GM21360 (cell line): ENCODE measurements around the gene DRD2.

Experiments used
- ATAC-seq: cut with Tn5 transposase; IDR thresholded peaks from one replicate; pipeline ENCODE4 v1.9.1; 2021; ENCODE audit warnings: mild to moderate bottlenecking, moderate library complexity; ENCODE audit not compliant: unreplicated experiment

DRD2 gene

GRCh38 chr11:113447621-113448315 lies 27.4 kb downstream of the DRD2 start:
- no peak for ATAC-seq

DNA sequence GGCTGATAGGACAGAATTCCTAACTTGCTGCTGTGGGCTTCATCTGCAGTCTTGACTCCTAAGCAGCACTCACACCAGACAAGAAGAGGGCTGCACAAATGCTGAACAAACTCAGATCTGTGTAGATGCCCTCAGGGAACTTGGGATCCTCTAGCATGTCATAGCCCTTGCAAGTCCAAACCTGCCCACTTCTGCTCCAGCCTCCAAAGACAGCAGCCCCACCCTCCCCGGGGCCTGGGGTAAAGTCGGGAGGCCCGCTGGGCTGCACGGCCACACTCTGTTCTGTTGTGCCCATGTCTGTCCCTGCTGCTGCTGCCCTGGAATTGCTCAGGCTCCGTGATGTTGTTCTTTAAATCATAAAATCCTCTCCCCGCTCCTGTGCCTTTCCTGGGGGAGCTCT lies 28.3 kb downstream of the DRD2 start:
- ATAC-seq, result no peak

DNA sequence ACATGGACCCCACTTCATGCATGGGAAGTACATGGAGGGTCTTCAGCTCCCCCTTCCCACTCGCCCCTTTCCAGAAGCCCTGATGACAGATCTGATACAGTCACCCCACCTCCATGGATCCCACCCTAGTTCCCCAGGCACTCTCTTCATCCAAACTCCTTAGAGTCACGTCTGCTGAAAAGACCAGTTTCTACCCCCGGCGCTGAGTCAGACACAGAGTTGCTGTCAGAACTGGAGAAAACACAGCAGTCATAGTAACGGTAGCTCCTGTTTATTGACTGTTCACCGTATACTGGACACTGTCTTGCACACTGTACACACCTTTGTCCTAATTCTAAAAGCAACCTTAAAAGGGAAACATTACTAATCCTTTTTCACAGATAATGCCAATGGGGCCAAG lies 29.1 kb downstream of the DRD2 start:
- ATAC-seq, result peak; percentile 73

DNA sequence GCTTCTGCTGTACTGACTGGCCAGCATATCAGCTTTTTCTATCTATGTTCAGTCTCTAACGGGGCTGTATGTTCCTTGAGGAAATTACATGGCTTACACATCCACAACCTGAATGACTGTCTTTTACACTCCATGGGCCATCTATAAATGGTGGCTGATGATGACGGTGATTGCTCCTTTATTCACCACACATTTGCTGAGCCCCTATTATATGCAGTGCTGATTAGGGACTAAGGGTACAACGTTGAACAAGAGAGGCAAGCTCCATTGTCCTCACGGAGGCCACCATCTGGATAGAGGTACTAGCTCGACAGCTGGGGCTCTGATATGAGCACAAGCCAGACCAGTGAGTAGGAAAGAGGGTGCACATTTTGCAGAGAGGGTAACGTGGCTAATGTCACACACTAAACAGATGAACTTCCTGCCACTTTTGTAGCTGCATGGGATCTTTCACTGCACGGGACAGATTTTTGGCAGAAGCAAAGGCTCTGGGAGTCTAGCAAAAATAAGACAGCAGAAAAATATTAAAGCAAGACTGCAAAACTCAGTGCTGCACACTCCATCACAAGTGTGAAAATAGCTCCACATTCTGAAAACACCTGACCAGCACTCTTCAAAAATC lies 30.6 kb downstream of the DRD2 start:
- ATAC-seq, result no peak

DNA sequence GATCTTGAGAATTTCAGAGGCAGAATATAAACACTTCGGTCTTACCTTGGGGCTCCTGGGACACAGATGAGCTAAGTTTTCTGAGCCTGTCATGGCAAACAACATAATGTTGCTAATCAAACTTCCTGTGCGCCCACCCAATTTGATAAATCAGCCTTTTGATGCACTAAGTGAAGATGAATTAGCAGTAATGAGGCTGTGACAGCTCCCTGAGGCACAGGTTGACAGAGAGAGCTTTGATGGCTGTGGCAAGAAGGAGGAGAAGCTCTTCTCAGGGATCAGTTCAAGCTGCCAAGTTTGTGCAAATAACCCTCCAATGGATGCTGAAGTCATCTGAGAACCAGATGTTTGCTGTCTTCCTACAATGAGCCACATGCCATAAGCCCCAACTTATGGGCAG lies 34.4 kb downstream of the DRD2 start:
- ATAC-seq, result no peak

GRCh38 chr11:113436672-113437252 lies 38.4 kb downstream of the DRD2 start:
- ATAC-seq, result no peak

DNA sequence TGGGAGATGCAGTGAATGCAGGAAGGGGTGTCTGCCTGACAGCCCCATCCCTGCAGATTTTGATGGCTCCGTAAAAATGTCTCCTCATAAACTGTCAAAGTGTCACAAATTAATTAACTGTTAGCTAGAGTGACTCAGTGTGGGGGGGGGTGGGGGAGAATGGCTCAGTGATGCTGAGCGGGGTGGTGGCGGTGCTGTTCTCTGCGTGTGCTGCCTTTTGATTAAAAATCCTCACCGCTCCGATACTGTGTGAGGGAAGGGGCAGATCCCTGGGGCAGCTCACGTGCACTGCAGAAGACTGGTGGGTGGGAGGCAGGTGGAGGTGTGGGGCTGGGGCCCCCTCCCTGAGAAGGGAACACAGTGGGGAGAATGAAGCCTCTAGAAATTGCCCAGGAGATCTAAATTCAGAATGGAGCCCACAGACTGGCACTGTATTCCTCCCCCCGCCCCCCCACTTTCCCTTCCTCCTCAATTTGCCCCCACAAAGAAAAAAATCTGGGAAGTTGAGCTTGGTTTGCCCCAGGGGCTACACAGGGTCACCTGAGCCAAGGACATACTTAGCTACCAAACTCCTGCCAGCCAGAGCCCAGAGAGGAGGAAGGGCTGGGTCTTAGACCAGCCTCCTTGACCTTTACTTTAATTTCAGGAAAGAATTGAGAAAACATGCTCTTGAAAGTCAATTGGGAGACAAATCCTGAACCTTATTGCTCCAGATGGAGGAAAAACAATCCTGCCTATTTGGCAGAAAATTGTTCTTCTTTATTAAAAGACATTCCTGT lies 39.8 kb downstream of the DRD2 start:
- ATAC-seq, result no peak

DNA sequence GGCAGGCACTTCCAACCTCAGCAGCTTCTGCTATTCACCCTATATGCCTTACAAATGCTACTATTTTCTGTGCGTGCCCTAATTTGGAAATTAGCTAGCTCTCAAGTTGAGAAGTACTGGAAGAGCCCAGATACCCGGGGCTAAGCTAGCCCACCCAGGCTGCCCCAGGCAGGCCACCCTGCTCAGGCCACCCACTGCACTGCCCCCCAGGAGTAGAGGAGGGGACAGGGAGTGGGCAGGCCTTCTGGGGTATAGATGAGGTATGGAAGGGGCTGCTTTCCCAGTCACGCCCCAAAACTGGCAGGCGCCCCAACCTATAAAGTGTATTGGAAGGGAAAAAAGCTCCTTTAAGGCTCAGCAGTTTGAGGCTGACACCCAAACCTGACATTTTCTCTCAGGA lies 43.5 kb downstream of the DRD2 start:
- no peak for ATAC-seq

DNA sequence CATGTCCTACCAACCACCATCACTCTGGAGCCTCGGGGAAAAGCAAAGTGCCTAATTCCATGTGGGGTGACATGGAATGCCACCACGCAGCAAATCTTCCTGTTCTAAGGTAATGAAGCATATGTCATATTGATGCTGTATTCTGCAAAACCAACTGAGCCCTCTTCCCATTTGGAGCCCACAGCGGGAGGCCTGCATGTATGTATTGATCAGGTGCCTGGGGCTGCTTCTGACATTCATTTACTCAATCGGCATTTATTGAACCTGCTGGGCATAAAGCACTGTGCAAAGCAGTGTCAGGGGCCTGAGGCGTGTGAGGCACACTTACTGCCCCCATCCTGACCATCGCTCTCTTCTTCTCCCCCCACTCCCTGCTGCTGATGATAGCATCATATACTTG lies 48.5 kb downstream of the DRD2 start:
- no peak for ATAC-seq

DNA sequence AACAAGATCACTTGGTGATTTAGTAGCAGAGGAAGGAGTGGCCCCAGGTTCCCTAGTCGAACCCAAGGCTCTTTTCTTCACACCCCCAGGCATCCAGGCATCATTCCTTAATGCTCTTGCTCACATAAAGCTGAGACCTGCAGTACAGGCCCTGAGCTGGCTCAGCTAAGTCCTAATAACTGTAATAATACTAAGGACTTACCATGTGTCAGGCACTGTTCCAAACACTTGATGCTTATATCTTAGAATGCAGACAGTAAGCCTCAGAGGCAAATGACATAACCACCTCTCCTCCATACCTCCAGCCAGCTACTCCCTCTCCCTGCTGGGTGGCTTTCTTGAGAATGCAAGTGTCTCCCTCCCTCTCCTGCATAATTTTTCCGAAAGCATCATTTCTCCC lies 54.4 kb downstream of the DRD2 start:
- no peak for ATAC-seq

GRCh38 chr11:113419454-113420003 lies 55.7 kb downstream of the DRD2 start:
- ATAC-seq, result no peak

GRCh38 chr11:113417428-113417827 lies 57.8 kb downstream of the DRD2 start:
- no peak for ATAC-seq

DNA sequence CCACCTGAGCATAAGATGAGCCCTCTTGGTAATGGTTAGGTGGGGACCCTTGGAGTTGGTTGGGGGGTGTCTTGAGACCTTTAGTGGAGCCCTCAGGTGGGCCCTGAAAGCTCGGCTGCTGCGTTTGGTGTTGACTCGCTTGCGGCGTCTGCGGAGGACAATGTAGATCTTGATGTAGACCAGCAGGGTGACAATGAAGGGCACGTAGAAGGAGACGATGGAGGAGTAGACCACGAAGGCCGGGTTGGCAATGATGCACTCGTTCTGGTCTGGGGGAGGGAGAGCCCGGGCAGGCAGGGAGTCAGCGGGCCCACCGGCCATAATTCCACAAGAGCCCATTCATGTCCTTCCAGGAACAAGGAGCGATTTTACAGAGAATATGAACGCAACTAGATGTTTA lies 59.9 kb downstream of the DRD2 start:
- ATAC-seq, result no peak

DNA sequence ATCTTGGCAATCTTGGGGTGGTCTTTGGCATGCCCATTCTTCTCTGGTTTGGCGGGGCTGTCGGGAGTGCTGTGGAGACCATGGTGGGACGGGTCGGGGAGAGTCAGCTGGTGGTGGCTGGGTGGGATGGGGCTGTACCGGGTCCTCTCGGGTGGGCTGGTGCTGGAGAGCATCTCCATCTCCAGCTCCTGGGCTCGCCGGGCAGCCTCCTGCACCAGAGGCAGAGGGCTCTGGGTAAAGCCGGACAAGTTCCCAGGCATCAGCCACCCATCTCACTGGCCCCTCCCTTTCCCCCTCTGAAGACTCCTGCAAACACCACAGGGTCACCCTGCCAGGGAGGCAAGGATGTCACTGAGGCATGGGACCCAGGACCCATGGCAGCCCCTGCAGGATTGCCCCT lies 62.5 kb downstream of the DRD2 start:
- no peak for ATAC-seq

- no peak for ATAC-seq
Measured at GRCh38 chr11:113411536-113411935, 63.7 kb downstream of the DRD2 start.

DNA sequence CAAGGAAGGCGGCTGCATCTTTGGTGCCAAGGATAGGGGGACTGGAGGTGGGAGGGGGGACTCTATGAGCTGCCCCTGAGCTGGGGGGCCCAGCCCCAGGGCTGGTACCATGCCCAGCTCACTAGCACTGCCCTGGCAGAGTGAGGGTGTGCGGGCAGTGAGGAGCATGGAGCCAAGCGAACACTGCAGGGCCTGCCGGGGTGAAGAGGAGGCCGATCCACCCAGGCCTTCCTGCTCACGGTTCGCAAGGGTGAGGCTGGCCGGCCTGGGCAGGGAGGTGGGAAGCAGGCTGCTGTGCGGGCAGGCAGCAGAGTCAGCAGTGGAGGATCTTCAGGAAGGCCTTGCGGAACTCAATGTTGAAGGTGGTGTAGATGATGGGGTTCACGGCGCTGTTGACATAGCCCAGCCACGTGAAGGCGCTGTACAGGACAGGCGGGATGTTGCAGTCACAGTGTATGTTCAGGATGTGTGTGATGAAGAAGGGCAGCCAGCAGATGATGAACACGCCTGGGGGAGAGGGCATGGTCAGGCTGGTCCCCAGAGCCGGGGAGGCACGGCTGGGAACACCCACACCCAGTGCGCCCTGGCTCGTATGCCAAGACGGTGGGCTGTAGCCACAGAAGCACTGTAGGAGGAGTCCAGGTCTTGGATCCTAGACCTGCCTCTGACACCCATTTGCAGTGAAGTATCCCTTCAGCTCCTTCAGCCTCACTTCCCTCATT lies 64.6 kb downstream of the DRD2 start:
- no peak for ATAC-seq

- ATAC-seq, result no peak
Measured at GRCh38 chr11:113409526-113409925, 65.7 kb downstream of the DRD2 start.

- ATAC-seq, result no peak
Measured at GRCh38 chr11:113408887-113409286, 66.3 kb downstream of the DRD2 start.

GRCh38 chr11:113408206-113408605 lies 67.0 kb downstream of the DRD2 start:
- no peak for ATAC-seq

DNA sequence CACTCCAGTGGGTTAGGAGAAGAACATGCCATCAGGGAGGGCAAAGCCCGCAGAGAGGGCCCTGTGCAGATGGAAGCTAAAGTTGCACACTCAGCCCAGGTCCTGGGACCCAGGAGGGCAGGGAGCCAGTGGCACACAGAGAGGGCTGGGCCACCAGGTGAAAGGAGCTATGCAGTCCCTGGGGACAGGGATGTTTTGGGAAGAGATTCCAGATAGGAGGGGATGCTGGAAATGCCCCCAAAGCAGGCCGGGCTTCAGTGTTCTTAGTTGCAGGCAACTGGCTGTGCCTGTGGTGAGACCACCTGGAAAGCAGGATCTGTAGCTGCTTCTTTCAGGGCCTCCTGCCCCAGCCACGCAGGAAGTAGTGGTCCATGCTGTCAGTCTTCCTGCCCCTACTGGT lies 68.0 kb downstream of the DRD2 start:
- no peak for ATAC-seq
